ENCODE data around the gene ANKS1B.
"Not testable (repeated sequence)": the region's sequence is repeated elsewhere in the genome, so short reads cannot be mapped to it uniquely, and the experiment has no call there.

Gene ANKS1B

DNA sequence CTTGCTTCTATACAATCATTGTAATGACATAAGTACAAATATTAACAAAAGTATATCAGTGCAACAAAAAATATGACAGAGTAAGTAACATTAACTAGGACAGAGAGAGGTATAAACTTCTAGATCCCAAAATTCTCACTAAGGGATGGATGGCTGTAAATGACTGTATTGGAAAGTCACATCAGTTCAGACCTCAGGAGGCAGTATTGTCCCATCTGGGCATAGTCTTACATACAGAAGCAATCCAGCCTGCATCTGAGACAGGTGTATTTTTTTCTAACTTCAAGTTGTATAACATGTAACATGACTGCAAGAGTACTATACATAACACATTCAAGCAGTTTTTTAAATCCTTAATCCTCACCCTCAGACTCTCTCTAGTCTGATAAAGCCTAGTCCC, 238.2 kb downstream of the ANKS1B start:
- FAIRE-seq: no peak

DNA sequence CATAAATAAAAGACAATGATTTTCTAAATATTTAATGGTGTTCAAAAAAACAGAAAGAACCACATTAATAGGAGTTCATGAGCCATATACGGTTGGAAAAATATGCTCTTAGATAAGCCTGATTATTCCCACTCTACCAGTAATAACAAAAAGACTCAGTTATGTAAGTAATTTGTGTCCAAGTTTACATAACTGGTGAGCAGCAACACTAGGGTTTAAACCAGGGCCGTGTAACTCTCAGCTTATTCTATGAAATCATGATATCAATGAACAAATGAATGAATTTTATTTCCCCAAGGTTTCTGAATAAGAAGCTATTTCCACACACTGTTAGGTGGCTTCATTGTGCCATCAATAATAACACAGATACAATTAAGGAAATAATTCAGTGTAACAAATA, 238.8 kb downstream of the ANKS1B start:
- no peak for FAIRE-seq

DNA sequence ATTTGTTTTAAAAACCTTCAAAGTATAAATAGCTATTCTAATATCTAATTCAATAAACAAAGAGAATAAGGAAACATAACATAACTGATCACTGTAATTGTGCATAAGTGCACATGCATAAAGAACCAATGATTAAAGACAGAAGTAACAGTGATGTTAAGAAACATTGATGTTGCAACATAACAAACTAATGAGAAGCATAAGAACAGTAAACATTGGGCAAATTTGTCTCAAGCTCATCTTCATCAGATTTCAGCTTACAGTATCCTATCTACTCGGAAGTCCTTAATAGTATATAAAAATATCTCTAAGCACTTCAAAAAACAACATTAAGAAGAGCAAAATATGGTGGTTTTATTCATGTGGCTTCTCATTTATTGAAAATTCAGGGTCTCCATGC, 239.6 kb downstream of the ANKS1B start:
- no peak for FAIRE-seq

DNA sequence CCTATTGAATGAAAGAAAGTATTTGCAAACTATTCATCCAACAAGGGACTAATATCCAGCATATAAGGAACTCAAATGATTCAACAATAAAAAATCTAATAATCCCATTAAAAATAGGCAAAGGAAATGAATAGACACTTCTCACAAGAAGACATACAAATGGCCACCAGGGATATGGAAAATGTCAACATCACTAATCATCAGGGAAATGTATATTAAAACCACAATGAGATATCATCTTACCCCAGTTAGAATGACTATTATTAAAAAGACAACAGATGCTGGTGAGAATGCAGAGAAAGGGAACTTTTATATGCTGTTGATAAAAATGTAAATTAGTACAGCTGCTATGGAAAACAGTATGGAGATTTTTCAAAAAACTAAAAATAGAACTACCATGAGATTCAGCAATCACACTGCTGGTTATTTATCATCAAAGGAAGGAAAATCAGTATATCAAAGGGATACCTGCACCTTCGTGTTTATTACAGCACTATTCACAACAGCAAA, 247.9 kb downstream of the ANKS1B start:
- FAIRE-seq: no peak

DNA sequence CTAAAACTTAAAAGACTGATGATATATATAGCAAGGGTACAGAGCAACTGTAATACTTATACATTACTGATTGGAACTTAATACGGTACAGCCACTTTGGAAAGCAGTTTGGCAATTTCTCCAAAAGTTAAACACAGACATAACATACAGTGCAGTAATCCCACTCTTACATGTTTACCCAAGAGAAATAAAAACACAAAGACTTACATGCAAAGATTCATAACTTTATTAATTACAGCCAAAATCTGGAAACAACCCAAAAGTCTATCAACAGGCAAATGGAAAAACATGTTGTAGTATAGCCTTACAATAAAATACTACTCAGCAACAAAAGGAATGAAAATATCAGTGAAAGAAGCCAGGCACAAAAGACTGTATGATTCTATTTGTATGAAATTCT, 252.6 kb downstream of the ANKS1B start:
- no peak for FAIRE-seq

DNA sequence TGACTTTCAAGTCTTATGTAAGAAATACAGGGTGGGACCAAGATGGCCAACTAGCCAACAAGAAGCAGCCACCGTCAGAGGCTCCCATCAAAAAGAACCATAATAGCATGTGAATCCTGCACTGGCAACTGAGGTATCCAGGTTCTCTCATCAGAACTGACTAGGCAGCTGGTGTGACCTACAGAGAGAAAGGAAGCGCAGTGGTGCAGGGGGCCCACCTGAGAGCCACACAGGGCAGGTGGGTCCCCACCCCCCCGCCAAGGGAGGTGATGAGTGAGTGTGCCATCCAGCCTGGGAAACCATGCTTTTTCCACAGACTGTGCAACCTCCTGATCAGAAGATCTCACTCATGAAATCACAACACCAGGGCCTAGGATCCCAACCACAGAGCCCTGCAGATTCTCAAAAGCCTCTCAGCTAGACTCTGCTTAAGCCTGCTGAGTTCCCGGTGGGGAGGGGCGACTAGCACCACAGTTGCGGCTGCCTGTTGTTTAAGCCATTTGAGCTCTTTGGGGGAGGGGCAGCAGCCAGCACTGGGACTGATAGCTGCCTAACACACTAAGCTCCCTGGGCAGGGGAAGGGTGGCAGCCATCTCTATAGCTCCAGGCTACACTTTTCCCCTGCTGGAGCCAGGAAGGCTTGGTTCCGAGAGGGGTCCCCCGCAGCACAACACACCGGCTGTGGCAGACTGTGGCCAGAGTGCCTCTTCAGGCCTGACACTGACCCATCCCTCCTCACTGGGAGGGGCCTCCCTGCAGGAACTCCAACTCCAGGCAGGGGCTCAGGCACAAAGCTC, 261.8 kb downstream of the ANKS1B start:
- no peak for FAIRE-seq

DNA sequence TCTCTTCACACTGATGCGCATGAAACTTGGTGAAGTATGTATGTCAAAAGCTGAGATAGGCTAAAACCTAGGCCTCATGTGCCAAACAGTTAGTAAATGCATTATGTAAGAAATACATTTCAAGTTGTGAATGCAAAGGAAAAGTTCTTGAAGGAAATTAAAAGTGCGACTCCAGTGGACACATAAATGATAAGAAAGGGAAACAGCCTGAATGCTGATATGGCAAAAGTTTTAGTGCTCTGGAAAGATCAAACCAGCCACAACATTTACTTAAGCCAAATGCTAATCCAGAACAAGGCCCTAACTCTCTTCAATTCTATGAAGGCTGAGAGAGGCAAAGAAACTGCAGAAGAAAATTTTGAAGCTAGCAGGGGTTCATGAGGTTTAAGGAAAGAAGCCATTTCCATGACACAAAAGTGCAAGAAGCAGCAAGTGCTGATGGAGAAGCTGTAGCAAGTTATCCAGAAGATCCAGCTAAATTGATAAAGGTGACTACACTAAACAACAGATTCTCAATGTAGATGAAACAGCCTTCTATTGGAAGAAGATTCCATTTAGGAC, 262.9 kb downstream of the ANKS1B start:
- no peak for FAIRE-seq

DNA sequence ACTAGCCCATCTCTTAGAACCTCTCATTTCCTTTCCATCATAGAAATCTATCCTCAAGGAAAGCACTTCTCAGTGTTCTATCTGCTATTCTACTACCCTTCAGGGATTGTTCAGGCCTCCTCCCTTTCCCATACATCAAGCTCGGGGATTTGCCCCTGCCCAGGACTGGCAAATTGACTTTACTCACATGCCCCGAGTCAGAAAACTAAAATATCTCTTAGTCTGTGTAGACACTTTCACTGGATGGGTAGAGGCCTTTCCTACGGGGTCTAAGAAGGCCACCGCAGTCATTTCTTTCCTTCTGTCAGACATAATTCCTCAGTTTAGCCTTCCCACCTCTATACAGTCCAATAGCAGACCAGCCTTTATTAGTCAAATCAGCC, 264.7 kb downstream of the ANKS1B start:
- not testable (repeated sequence) for FAIRE-seq

DNA sequence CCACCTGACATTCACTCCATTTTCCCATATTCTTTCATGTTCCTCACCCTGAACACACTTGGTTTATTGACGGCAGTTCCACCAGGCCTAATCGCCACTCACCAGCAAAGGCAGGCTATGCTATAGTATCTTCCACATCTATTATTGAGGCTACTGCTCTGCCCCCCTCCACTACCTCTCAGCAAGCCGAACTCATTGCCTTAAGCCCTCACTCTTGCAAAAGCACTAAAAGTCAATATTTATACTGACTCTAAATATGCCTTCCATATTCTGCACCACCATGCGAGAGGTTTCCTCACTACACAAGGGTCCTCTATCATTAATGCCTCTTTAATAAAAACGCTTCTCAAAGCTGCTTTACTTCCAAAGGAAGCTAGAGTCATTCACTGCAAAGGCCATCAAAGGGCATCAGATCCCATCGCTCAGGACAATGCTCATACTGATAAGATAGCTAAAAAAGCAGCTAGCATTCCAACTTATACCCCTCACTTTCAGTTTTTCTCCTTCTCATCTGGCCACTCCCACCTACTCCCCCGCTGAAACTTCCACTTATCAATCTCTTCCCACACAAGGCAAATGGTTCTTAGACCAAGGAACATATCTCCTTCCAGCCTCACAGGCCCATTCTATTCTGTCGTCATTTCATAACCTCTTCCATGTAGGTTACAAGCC, 265.2 kb downstream of the ANKS1B start:
- not testable (repeated sequence) for FAIRE-seq

DNA sequence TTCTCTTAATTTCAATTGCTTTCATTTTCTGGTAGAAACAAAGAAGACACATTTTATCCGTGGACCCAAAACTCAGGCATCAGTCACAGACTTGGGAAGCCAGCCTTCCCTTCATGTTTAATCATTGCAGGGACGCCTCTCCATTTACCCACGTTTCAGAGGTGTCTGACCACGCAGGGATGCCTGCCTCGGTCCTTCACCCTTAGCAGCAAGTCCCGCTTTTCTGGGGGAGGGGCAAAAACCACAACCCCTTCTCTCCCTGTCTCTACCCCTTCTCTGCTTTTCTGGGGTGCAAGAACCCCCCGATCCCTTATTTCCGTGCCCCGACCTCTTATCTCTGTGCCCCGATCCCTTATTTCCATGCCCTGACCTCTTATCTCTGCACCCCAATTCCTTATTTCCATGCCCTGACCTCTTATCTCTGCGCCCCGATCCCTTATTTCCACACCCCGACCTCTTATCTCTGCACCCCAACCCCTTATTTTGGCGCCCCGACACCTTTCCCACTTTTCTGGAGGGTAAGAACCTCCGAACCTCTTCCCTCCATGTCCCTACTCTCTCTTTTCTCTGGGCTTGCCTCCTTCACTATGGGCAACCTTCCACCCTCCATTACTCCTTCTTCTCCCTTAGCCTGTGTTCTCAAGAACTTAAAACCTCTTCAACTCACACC, 268.8 kb downstream of the ANKS1B start:
- not testable (repeated sequence) for FAIRE-seq

DNA sequence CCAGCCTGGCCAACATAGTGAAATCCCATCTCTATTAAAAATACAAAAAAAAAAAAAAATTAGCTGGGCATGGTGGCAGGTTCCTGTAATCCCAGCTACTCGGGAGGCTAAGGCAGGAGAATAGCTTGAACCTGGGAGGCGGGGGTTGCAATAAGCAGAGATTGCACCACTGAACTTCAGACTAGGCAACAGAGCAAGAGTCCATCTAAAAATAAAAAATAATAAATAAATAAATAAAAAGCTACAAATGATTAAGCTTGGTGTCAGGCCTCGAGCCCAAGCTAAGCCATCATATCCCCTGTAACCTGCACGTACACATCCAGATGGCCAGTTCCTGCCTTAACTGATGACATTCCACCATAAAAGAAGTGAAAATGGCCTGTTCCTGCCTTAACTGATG, 269.8 kb downstream of the ANKS1B start:
- FAIRE-seq: not testable (repeated sequence)

DNA sequence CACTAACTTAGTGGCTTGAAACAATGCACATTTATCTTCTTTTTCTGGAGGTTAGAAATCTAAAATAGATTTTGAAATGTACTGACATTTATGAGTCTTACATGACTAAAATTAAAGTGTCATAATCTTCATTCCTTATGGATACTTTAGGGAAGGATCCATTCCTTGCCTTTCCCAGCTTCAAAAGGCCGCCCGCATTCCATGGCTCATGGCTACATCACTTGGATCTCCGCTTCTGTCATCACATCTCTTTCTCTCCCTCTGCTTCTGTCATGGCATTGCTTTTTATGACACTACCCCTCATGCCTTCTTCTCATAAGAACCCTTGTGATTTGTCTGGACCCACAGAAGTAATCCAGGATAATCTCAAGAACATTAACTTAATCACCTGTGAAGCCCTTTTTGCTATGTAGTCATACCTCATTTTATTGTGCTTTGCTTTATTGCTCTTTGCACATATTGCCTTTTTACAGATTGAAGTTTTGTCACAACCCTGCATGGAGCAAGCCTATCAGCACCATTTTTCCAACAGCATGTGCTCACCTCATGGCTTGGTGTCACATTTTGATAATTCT, 270.7 kb downstream of the ANKS1B start:
- FAIRE-seq: no peak

DNA sequence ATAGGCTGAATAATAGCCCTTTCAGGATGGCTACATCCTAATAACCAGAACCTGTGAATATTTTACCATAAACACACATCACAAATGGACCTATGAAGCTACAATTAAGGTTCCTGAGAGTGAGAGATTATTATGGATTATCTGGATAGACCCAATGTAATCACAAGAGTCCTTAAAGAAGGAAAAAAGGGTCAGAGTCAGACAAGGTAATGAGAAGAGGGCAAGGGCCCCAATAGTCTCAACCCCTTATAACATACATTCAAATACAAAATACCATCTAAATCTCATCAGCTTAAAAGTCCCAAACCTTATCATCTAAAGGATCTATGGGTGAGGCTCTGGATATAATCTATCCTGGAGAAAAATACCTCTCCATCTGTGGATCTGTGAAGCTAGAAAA, 272.5 kb downstream of the ANKS1B start:
- no peak for FAIRE-seq

DNA sequence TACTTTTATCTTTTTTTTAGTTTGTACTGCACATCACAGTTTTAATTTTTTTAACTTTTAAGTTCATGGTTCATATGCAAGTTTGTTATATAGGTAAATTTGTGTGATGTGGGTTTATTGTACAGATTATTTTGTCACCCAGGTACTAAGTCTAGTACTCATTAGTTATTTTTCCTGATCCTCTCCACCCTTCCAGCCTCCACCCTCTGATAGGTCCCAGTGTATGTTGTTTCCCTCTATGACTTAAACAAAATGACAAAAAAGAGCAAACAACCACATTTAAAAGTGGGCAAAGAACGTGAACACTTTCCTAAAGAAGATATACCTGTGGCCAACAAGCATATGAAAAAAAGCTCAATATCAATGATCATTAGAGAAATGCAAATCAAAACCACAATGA, 273.5 kb downstream of the ANKS1B start:
- FAIRE-seq: no peak

DNA sequence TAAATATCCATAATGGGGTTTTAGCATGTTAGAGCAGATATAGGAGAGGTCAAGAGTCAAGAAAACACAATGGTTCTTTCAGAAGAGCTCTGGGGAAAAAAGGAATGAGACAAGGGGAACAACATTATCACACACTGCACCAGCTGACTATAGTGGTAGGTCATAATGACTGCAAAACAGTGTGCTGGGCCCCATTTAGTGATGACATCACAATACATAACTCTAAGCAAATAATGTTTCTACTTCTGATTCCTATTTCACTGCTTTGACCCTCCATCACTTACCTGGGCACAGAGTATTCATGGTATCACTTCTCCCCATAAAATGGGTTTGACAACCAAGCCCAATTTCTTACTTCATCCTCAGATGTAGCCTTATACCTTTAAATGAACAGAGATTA, 275.1 kb downstream of the ANKS1B start:
- FAIRE-seq: no peak

DNA sequence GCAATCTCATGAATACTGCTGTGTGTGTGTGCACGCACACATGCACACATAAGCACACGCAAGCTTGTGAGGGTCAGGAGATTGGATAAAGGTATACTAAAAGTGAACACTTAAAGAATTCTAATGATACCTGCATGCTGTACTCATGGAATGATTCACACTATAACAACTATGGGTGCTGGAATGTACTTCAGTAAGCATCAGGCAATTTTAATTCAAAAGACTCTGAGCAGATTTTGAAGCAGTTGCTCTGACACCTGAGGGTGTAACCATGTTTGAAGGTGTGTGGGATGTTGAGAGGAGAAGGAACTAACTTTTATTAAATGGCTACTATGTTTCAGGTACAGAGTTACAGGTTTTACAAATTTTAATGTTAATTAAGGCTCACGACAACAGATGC, 275.6 kb downstream of the ANKS1B start:
- no peak for FAIRE-seq

DNA sequence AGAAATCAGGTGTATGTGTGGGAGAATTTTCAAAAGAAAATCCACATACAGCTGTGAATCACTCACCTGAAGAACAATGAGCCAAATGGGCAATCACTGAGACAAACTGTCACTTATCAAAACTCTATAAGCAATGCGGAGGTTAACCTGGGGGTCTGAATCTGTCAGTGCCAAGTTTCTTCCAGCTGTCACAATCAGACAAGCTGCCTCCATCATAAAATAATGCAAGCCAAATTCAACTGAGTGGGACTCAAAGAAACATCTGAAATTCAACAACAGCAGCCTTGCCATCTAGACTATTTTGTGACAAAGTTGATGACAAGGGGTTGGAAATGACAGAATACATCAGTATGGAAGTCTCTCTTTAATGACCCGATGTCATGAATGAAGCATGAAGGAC, 276.9 kb downstream of the ANKS1B start:
- no peak for FAIRE-seq

DNA sequence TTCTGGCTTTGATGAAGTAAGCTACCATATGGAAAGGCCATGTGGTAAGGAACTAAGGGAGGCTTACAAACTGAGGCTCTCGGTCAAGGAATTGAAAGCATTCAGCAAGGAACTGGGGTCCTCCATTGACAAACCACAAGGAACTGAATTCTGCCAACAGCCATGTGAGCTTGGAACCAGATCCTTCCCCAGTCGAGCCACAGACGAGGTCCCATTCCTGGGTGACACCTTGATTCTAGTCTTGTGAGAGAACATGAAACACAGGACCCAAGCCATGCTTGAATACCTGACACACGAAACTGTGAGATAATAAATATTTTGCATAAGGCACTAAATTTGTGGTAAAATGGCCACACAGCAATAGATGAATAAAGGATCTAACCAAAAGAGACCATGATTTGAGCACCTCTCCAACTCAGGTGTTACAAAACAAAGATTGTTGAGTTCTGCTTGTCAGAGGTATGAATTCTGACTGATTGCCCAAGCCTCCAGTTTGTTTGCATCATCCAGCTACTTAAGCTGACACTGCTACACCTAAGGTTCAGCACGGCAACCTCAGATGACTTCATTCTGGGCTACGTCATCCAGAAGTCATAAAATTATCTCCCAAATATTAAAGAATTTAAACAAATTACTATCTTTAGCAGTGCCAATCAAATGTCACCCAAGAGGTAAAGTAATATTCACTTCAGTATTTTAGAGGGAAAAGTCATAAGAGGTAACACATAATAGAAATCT, 277.8 kb downstream of the ANKS1B start:
- FAIRE-seq: no peak

DNA sequence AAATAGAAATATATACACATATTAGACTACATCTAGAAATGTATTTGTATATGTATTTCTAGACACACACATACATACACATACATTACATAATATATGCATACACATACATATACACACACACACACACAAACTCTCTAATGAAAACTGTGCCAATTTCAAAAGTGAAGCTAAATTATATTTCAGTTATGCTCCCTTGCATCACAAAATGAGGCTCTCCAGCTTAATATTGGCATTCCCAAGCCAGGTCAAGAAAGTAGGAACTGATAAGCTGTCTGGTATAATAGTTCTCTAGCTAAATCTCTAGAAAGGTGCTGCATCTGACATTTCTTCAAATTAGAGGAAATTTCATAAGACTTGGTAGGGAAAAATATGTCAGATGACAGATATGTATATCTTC, 280.3 kb downstream of the ANKS1B start:
- FAIRE-seq: no peak

DNA sequence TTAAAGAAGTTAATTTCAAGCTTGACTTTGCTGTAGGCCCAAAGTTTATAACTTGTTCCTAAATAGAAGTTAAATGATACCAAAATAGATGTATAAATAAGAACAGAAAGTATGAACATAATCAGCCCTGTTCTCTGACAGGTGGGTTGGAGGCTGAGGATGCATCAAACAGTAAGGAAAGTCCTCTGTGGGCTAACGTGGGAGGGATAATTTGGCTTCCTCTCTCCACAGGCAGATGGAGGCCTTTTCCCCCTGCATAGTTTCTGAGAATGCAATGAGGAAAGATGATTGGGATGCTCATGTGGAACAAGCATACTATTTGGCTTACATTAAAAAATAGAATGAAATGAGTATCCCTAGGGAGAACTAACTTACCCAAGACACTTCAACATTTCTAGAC, 280.7 kb downstream of the ANKS1B start:
- FAIRE-seq: no peak

DNA sequence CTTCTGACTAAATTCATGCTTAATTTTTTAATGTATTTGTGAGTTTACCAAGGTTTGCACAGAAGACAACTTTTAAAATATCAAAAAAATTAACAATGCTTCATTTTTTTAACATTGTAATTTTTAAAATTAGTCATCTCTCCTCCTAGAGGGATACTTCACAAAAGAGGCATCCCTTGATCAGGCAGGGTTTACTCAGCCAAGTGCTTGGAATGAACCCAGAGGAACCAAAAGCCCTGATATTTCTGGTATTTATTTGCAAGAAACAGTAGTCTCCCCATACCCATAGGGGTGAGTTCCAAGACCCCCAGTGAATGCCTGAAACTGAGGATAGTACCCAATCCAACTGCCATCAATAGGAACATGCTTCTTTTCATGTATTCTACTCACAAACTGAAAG, 284.7 kb downstream of the ANKS1B start:
- no peak for FAIRE-seq

DNA sequence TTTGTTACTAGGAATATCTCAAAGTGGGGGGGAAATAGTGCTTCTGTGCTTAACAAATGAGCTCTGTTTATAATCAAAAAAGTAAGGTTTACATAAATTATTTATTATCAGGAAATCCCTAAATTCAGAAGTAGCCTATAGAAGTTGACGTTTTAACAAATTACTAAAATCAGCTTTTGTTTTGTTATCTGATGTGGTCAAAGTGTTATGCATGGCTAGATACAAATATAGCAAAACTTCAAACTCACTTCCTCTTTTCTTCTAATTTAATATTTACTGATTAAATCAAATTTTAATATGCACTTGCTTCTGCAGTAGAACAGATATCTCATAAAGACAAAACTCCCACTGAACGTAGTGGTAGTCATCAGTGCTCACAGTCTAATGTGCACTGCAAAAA, 289.7 kb downstream of the ANKS1B start:
- FAIRE-seq: no peak

DNA sequence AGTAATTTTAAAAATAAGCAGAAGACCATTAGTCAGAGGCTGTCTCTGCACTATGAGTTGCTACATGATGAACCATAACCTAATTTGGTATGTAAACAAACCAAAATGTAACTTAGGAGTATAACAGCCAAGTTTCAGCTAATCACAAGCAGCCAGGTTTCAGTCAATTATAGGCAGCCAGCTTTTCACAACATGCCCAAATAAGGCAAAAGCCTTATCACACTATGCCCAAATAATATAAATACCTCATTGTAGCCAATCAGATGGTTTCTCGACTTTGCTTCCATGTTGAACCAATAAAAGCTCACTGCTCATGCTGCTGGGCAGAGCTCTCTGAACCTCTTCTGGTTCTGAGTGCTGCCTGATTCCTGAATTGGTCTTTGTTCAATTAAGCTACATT, 298.6 kb downstream of the ANKS1B start:
- FAIRE-seq: no peak

Data from A204.1 (cell line).